MCF 10A (cell line): ENCODE results near the gene HTRA3. TPM values are rescaled to one million over a fixed set of nuclear protein-coding genes. Genes with fewer than 3 reads are reported as not detected.

ENCODE experiments used
- BruUV-seq: library from RNA; stranded (reverse); fragments of 400-500 nt; replicated peaks from 2 replicates; lab custom pipeline; 2021; lab: Mats Ljungman, UMichigan
- CTCF ChIA-PET: fragments of 300-600 bp; sonication (Branson Sonifier 250); formaldehyde crosslinking; extraction: SDS; loops from one replicate; lab custom pipeline; 2021; ENCODE audit warnings: antibody characterized with exemption, inconsistent platforms; lab: Yijun Ruan, JAX
- POLR2A ChIA-PET: fragments of 300-600, 350-650 bp; sonication (Branson Sonifier 250); formaldehyde crosslinking; extraction: SDS; loops from one replicate; lab custom pipeline; 2020; ENCODE audit warnings: antibody characterized with exemption, inconsistent platforms; lab: Yijun Ruan, JAX
- DNase-seq: peaks from one replicate; pipeline ENCODE4 v3.0.0-alpha.2; 2018; ENCODE audit not compliant: unreplicated experiment
- H3K27ac Mint-ChIP-seq: one replicate; pipeline ENCODE4 v1.8.0; 2022; ENCODE audit warnings: mild to moderate bottlenecking, low read depth, mixed read lengths; ENCODE audit not compliant: unreplicated experiment
- H3K27me3 Mint-ChIP-seq: one replicate; pipeline ENCODE4 v1.8.0; 2022; ENCODE audit warnings: mixed read lengths; ENCODE audit not compliant: insufficient read depth, unreplicated experiment
- H3K36me3 Mint-ChIP-seq: one replicate; pipeline ENCODE4 v1.8.0; 2022; ENCODE audit warnings: mild to moderate bottlenecking, moderate library complexity, mixed read lengths; ENCODE audit not compliant: insufficient read depth, unreplicated experiment
- H3K4me1 Mint-ChIP-seq: one replicate; pipeline ENCODE4 v1.8.0; 2022; ENCODE audit warnings: mixed read lengths; ENCODE audit not compliant: insufficient read depth, unreplicated experiment
- H3K4me3 Mint-ChIP-seq: one replicate; pipeline ENCODE4 v1.8.0; 2022; ENCODE audit warnings: mild to moderate bottlenecking, moderate library complexity, mixed read lengths; ENCODE audit not compliant: unreplicated experiment
- H3K9me3 Mint-ChIP-seq: one replicate; pipeline ENCODE4 v1.8.0; 2022; ENCODE audit warnings: mixed read lengths; ENCODE audit not compliant: unreplicated experiment
- intact Hi-C: fragments of 100-400 bp; cut with micrococcal nuclease; formaldehyde crosslinking; loops from 2 replicates; pipeline ENCODE4 v1.14.1; 2022
- total RNA-seq: library from RNA; stranded (reverse); gene quantifications from 2 replicates; pipeline ENCODE4 v1.2.3, GENCODE V29; 2022
- TF ChIP-seq, protein P1 (sequence below): fragments of 200-600 bp; IDR thresholded peaks from one replicate; pipeline ENCODE4 v1.8.0; 2022; ENCODE audit warnings: antibody characterized with exemption, mild to moderate bottlenecking; ENCODE audit not compliant: unreplicated experiment

HTRA3 gene
- total RNA-seq, 1 experiment from 2014 or later: not detected

DNA sequence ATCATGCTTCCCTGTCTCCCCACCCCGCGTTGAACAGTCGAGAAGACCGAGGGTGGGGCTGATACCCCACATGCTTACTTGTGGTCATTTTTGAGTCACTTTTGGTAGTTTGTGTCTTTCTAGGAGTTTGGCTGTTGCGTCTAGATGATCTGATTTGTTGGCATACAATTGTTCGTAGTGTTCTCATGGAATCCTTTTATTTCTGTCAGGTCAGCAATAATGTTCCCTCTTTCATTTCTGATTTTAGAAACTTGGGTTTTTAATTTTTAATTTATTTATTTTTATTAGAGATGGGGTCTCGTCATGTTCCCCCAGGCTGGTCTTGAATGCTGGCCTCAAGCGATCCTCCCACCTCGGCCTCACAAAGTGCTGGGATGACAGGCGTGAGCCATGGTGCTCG is 39.5 kb upstream of the HTRA3 start:
- TF ChIP-seq, protein P1, sequence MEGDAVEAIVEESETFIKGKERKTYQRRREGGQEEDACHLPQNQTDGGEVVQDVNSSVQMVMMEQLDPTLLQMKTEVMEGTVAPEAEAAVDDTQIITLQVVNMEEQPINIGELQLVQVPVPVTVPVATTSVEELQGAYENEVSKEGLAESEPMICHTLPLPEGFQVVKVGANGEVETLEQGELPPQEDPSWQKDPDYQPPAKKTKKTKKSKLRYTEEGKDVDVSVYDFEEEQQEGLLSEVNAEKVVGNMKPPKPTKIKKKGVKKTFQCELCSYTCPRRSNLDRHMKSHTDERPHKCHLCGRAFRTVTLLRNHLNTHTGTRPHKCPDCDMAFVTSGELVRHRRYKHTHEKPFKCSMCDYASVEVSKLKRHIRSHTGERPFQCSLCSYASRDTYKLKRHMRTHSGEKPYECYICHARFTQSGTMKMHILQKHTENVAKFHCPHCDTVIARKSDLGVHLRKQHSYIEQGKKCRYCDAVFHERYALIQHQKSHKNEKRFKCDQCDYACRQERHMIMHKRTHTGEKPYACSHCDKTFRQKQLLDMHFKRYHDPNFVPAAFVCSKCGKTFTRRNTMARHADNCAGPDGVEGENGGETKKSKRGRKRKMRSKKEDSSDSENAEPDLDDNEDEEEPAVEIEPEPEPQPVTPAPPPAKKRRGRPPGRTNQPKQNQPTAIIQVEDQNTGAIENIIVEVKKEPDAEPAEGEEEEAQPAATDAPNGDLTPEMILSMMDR: no peak

DNA sequence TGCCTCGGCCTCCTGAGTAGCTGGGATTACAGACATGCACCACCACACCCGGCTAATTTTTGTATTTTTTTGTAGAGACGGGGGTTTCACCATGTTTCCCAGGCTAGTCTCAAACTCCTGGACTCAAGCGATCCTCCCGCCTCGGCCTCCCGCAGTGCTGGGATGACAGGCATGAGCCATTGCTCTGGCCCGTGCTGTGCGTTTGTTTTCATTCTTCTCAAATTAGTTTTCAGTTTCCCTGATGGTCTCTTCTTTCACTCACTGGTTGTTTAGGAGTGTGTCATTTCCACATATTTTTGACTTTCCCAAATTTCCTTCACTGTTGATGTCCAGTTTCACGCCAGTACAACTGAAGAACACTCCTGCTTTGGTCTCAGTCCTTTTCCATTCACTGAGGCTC is 38.7 kb upstream of the HTRA3 start:
- Mint-ChIP-seq H3K9me3 (no peaks in the 10 kb centered on the region), H3K36me3 (peaks cover under 1% of the 10 kb centered on the region), H3K27me3 (no peaks in the 10 kb centered on the region), H3K4me1 (no peaks in the 10 kb centered on the region), H3K4me3 (no peak overlapping the region), H3K27ac (peak overlapping the region; percentile 40)
- ChIA-PET POLR2A (interaction anchor here (0.7 kb wide), 1 partner anchor 18 kb away, joined by 3 read pairs; no protein-coding TSS in a partner anchor), CTCF (interaction anchor here (1.3 kb wide), 1 partner anchor 54 kb away, joined by 3 read pairs; no protein-coding TSS in a partner anchor)
- TF ChIP-seq, protein P1: no peak
- DNase-seq: no peak
- intact Hi-C loops: no loop called here
- no TSS peak for BruUV-seq

More for the DNA sequence above, 39.5 kb upstream of the HTRA3 start:
- BruUV-seq: no TSS peak
- ChIA-PET CTCF (interaction anchor here (0.6 to 2.3 kb wide), 4 partner anchors 12 to 53 kb away, joined by 3 to 7 read pairs (median 3); no protein-coding TSS in a partner anchor), POLR2A (interaction anchor here (0.7 kb wide), 1 partner anchor 17 kb away, joined by 3 read pairs; no protein-coding TSS in a partner anchor)
- intact Hi-C loops: no loop called here
- no peaks in the 10 kb centered on the region for H3K4me1 Mint-ChIP-seq
- H3K27ac Mint-ChIP-seq: peak overlapping the region; percentile 40
- no peak for DNase-seq
- no peak overlapping the region for H3K4me3 Mint-ChIP-seq
- H3K9me3 Mint-ChIP-seq: no peaks in the 10 kb centered on the region
- no peaks in the 10 kb centered on the region for H3K27me3 Mint-ChIP-seq
- H3K36me3 Mint-ChIP-seq: peaks cover 7% of the 10 kb centered on the region

DNA sequence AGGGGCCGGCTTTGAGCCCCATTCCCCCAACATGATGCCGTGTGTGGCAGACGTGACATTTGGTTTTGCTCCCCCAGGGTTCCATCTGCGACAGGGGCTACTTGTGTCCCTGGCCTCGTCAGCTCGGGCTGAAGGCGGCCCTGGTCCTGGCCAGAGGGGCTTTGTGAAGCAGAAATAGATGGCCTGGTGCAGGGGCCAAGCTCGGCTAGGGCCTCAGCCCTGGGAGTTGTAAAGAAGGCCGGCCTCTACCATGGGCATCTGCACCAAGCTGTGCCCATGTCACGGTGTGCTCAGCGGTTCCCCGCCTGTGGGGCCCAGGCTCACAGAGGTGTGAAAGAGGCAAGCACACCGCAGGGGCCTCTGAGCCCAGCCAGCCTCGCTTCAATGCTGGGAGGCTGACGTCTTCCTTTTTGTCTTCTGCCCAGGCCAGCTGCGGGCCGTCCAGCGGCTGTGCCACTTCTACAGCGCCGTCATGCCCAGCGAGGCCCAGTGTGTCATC is 38.0 kb upstream of the HTRA3 start:
- no TSS peak for BruUV-seq
- Mint-ChIP-seq H3K9me3 (no peaks in the 10 kb centered on the region), H3K36me3 (no peaks in the 10 kb centered on the region), H3K4me3 (no peak overlapping the region), H3K27me3 (no peaks in the 10 kb centered on the region), H3K27ac (no peak overlapping the region), H3K4me1 (no peaks in the 10 kb centered on the region)
- POLR2A ChIA-PET: interaction anchor here (0.5 kb wide), 1 partner anchor 73 kb away, joined by 3 read pairs; the partner anchor contains the start of gene ABLIM2
- DNase-seq: no peak
- TF ChIP-seq, protein P1: no peak
- intact Hi-C loops: no loop called here
- CTCF ChIA-PET: interaction anchor here (0.5 to 1.8 kb wide), 3 partner anchors 10 to 56 kb away, joined by 3 to 9 read pairs (median 3); no protein-coding TSS in a partner anchor

DNA sequence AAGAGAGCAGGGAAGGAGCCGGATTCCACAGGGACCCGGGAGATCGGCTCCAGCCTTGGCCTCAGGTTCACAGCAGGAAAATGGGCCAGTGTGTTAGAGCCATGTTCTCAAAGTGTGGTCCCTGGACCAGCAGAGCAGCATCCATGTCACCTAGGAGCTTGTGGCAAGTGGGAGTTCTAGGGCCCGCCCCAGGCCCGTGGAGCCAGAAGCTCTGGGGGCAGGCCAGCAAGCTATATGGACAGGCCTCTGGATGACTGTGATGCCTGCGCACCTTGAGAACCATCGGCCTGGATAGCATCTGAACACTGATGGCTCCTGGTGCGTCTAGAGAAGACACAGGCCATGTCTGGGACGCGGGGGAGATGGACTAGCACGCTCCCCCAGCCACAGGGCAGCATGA is 36.8 kb upstream of the HTRA3 start:
- Mint-ChIP-seq H3K27me3 (no peaks in the 10 kb centered on the region), H3K27ac (no peak overlapping the region), H3K4me1 (no peaks in the 10 kb centered on the region), H3K4me3 (no peak overlapping the region), H3K9me3 (no peaks in the 10 kb centered on the region), H3K36me3 (peaks cover 3% of the 10 kb centered on the region)
- ChIA-PET CTCF (interaction anchor here (0.6 to 1.8 kb wide), 2 partner anchors 9 to 174 kb away, joined by 3 to 9 read pairs; no protein-coding TSS in a partner anchor), POLR2A (no interaction called here)
- no peak for DNase-seq
- BruUV-seq: no TSS peak
- intact Hi-C loops: no loop called here
- TF ChIP-seq, protein P1: no peak
